ENCODE data around the gene TMEM229B. TPM values are rescaled to one million over a fixed set of nuclear protein-coding genes. Genes with fewer than 3 reads are reported as not detected.

TMEM229B gene
- total RNA-seq, 2 experiments from 2014 or later = 3.9 to 11.7 TPM

DNA sequence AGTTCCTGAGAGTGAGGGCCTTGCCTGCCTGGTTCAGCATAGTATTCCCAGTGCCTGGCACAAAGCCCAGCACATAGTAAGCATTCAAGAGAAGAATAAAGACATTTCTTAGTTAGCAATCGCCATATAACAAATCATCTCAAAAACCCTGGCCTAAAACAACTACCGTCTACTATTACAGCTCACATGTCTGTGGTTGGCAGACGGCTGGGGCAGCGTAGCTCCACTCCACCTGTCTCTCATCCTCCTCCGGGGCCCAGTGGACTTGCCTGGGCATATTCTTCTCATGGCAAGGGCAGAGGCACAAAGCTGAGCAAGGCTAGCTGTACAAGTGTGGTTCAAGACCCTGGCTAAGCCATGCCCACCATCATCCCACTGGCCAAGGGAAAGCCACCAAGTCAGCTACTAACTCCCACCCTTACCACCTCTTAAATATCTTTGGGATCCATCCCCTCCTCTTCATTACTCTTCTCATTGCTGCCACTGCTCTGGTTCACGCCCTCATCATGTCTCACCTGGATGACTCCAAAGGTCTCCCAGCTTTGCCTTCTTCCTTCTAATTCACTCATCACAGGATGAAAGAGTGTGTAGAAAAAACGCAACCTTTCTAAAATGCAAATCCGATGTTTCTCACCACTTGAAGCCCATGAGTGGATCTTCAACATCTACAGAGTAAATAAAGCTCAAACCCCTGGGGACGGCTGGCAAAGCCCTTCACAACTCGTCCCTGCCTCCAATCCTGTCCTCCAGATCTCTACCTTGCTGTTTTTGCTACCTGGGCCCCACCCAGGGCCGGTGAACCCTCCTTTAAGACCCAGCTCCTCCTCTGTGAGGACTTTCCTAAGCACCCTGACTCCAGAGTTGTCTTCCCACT lies 10.4 kb downstream of the TMEM229B start:
- H2AFZ ChIP-seq (ENCODE audit: low read length) = no peak overlapping the region
- no peaks in the 10 kb centered on the region for H3K79me2 ChIP-seq (ENCODE audit: insufficient read depth, low read depth, low read length)
- intact Hi-C loops (cut with micrococcal nuclease; ENCODE audit: unreplicated experiment) = no loop called here
- peaks cover 16% of the 10 kb centered on the region for H3K4me1 ChIP-seq (ENCODE audit: insufficient read depth, low read length, poor library complexity, severe bottlenecking)
- H3K36me3 ChIP-seq (ENCODE audit: insufficient read depth, low read length) = no peaks in the 10 kb centered on the region
- H3K4me3 ChIP-seq (ENCODE audit: low read depth, low read length, poor library complexity, severe bottlenecking) = no peak overlapping the region
- H4K20me1 ChIP-seq (ENCODE audit: insufficient read depth, low read length) = no peaks in the 10 kb centered on the region
- no peak overlapping the region for H3K27ac ChIP-seq (ENCODE audit: low read depth, low read length, poor library complexity, severe bottlenecking)
- DNase-seq (ENCODE audit: low spot score) = no peak
- no peaks in the 10 kb centered on the region for H3K9me2 ChIP-seq (ENCODE audit: insufficient read depth, low read length)
- ChIA-PET CTCF (ENCODE audit: unreplicated experiment) (interaction anchor here (0.5 kb wide), 1 partner anchor 14 kb away, joined by 3 read pairs; no protein-coding TSS in a partner anchor), POLR2A (no interaction called here)
- no peak overlapping the region for H3K4me2 ChIP-seq (ENCODE audit: low read length)
- TF ChIP-seq, protein P1, sequence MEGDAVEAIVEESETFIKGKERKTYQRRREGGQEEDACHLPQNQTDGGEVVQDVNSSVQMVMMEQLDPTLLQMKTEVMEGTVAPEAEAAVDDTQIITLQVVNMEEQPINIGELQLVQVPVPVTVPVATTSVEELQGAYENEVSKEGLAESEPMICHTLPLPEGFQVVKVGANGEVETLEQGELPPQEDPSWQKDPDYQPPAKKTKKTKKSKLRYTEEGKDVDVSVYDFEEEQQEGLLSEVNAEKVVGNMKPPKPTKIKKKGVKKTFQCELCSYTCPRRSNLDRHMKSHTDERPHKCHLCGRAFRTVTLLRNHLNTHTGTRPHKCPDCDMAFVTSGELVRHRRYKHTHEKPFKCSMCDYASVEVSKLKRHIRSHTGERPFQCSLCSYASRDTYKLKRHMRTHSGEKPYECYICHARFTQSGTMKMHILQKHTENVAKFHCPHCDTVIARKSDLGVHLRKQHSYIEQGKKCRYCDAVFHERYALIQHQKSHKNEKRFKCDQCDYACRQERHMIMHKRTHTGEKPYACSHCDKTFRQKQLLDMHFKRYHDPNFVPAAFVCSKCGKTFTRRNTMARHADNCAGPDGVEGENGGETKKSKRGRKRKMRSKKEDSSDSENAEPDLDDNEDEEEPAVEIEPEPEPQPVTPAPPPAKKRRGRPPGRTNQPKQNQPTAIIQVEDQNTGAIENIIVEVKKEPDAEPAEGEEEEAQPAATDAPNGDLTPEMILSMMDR (conservative IDR thresholded peaks at IDR 0.05; ENCODE audit: low read length) = no peak
- TF ChIP-seq EZH2phosphoT487 (IDR thresholded peaks at IDR 0.05; ENCODE audit: borderline replicate concordance, low read depth, low read length) = no peak
- H3K9me3 ChIP-seq (ENCODE audit: low read length) = no peaks in the 10 kb centered on the region
- no TSS peak for BruUV-seq (replicated peaks)

GRCh38 chr14:67474366-67474765 lies 14.2 kb downstream of the TMEM229B start:
- H3K27ac ChIP-seq (ENCODE audit: low read depth, low read length, poor library complexity, severe bottlenecking) = no peak overlapping the region
- DNase-seq (ENCODE audit: low spot score) = no peak

More at GRCh38 chr14:67474366-67474765, 14.2 kb downstream of the TMEM229B start:
- TF ChIP-seq, protein P1 (conservative IDR thresholded peaks at IDR 0.05; ENCODE audit: low read length) = no peak
- no peak for TF ChIP-seq EZH2phosphoT487 (IDR thresholded peaks at IDR 0.05; ENCODE audit: borderline replicate concordance, low read depth, low read length)
- H3K4me3 ChIP-seq (ENCODE audit: low read depth, low read length, poor library complexity, severe bottlenecking) = no peak overlapping the region
- intact Hi-C loops (cut with micrococcal nuclease; ENCODE audit: unreplicated experiment) = no loop called here
- H3K9me3 ChIP-seq (ENCODE audit: low read length) = no peaks in the 10 kb centered on the region
- H3K4me1 ChIP-seq (ENCODE audit: insufficient read depth, low read length, poor library complexity, severe bottlenecking) = no peaks in the 10 kb centered on the region
- CTCF ChIA-PET (ENCODE audit: unreplicated experiment) = no interaction called here
- POLR2A ChIA-PET = no interaction called here
- no peak overlapping the region for H3K4me2 ChIP-seq (ENCODE audit: low read length)
- no peak overlapping the region for H2AFZ ChIP-seq (ENCODE audit: low read length)
- BruUV-seq (replicated peaks) = no TSS peak
- no peaks in the 10 kb centered on the region for H3K9me2 ChIP-seq (ENCODE audit: insufficient read depth, low read length)
- H4K20me1 ChIP-seq (ENCODE audit: insufficient read depth, low read length) = no peaks in the 10 kb centered on the region
- H3K36me3 ChIP-seq (ENCODE audit: insufficient read depth, low read length) = no peaks in the 10 kb centered on the region
- no peaks in the 10 kb centered on the region for H3K79me2 ChIP-seq (ENCODE audit: insufficient read depth, low read depth, low read length)

Data from OCI-LY7 (cell line).